Liver (tissue), 9 donors: ENCODE measurements around the gene DCDC2B. TPM values are rescaled to one million over a fixed set of nuclear protein-coding genes. Genes with fewer than 3 reads are reported as not detected.

Experiments
- DNase-seq: peaks from one replicate; pipeline ENCODE4 v3.0.0-alpha.2; 2017; ENCODE audit warnings: low spot score
- H3K27ac ChIP-seq, 2 donors: one replicate each; pipeline ENCODE4 v1.7.0; 2013; ENCODE audit warnings: inconsistent platforms in 2 of 2, low read length in 2 of 2, control low read depth in 1 of 2, low read depth in 1 of 2, mild to moderate bottlenecking in 1 of 2
- H3K27me3 ChIP-seq, 4 donors: one replicate each; pipeline versions ENCODE4 v1.6.1 to v1.7.0; 2013; ENCODE audit warnings: low read length in 3 of 4, inconsistent platforms in 1 of 4, mild to moderate bottlenecking in 1 of 4, moderate library complexity in 1 of 4; ENCODE audit not compliant: control insufficient read depth in 4 of 4, insufficient read depth in 4 of 4
- H3K36me3 ChIP-seq, 4 donors: one replicate each; pipeline versions ENCODE4 v1.6.1 to v1.7.0; 2013; ENCODE audit warnings: low read length in 3 of 4, mild to moderate bottlenecking in 3 of 4, low read depth in 1 of 4, moderate library complexity in 1 of 4; ENCODE audit not compliant: control insufficient read depth in 4 of 4, insufficient read depth in 3 of 4
- H3K4me1 ChIP-seq, 4 donors: one replicate each; pipeline versions ENCODE4 v1.6.1 to v1.7.0; 2013; ENCODE audit warnings: low read length in 3 of 4, mild to moderate bottlenecking in 3 of 4, moderate library complexity in 1 of 4; ENCODE audit not compliant: control insufficient read depth in 4 of 4, insufficient read depth in 4 of 4
- H3K4me3 ChIP-seq, 3 donors: one replicate each; pipeline versions ENCODE4 v1.6.1 to v1.7.0; 2013; ENCODE audit warnings: low read length in 3 of 3, control low read depth in 1 of 3, low read depth in 1 of 3, mild to moderate bottlenecking in 1 of 3
- H3K9ac ChIP-seq, 2 donors: one replicate each; pipeline ENCODE4 v1.7.0; 2013; ENCODE audit warnings: low read length in 2 of 2, mild to moderate bottlenecking in 2 of 2, moderate library complexity in 2 of 2, control low read depth in 1 of 2, low read depth in 1 of 2
- H3K9me3 ChIP-seq, 4 donors: one replicate each; pipeline versions ENCODE4 v1.6.1 to v1.7.0; 2013; ENCODE audit warnings: low read length in 3 of 4; ENCODE audit not compliant: control insufficient read depth in 4 of 4
- CTCF ChIP-seq: fragments of 150-350 bp; IDR thresholded peaks from 2 replicates; pipeline ENCODE4 v1.5.1; 2017; ENCODE audit warnings: improper control_type of control experiment, low read depth, low read length; ENCODE audit not compliant: missing input control
- EGR1 ChIP-seq, 2 donors: IDR thresholded peaks; 2 replicates each; pipeline ENCODE4 v1.6.1; 2016 to 2018; ENCODE audit warnings: antibody characterized with exemption in 2 of 2, low read depth in 2 of 2
- FOXA2 ChIP-seq: IDR thresholded peaks from 2 replicates; pipeline ENCODE4 v1.6.1; 2016; ENCODE audit warnings: antibody characterized with exemption
- HNF4A ChIP-seq, 2 donors: conservative IDR thresholded peaks; 2 replicates each; pipeline ENCODE4 v1.6.1; 2016; ENCODE audit warnings: antibody characterized with exemption in 2 of 2, mild to moderate bottlenecking in 2 of 2
- HNF4G ChIP-seq: IDR thresholded peaks from 2 replicates; pipeline ENCODE4 v1.6.1; 2016; ENCODE audit warnings: antibody characterized with exemption
- MAX ChIP-seq: IDR thresholded peaks from 2 replicates; pipeline ENCODE4 v1.6.1; 2016; ENCODE audit warnings: antibody characterized with exemption
- RAD21 ChIP-seq, 2 donors: IDR thresholded peaks; 2 replicates each; pipeline ENCODE4 v1.6.1; 2016; ENCODE audit warnings: antibody characterized with exemption in 2 of 2, mild to moderate bottlenecking in 2 of 2
- REST ChIP-seq: IDR thresholded peaks from 2 replicates; pipeline ENCODE4 v1.6.1; 2016; ENCODE audit warnings: antibody characterized with exemption, mild to moderate bottlenecking
- RXRA ChIP-seq, 2 donors: IDR thresholded peaks; 2 replicates each; pipeline ENCODE4 v1.6.1; 2017 to 2018; ENCODE audit warnings: antibody characterized with exemption in 2 of 2, mild to moderate bottlenecking in 1 of 2
- YY1 ChIP-seq: IDR thresholded peaks from 2 replicates; pipeline ENCODE4 v1.6.1; 2016; ENCODE audit warnings: antibody characterized with exemption, mild to moderate bottlenecking
- WGBS: extraction: QIAGEN DNeasy Blood & Tissue Kit; methylation state at CpG from one replicate; pipeline ENCODE4 v1.1.7; 2013; 5-methylcytosine and 5-hydroxymethylcytosine counted together
- polyA plus RNA-seq, 2 donors: library from polyadenylated mRNA; stranded (reverse) in 1 of 2; unstranded in 1 of 2; fragments of 200-250 nt in 1 of 2; fragments of >200 nt in 1 of 2; fragmentation: Nextera tagmentation in 1 of 2; extraction: Ambion mirVana in 1 of 2; gene quantifications; one replicate each; pipeline versions ENCODE4 v1.2.1 to v1.2.3, GENCODE V29; 2013 to 2015
- total RNA-seq, 2 donors: library from RNA; depleted of rRNA; stranded (reverse); fragments of >200 nt; gene quantifications; one replicate each; pipeline ENCODE4 v1.2.3, GENCODE V29; 2014
- donor health status: healthy.
- donor health status: healthy.
- donor health status: healthy.
- donor health status: healthy.
- donor health status: healthy.

The DCDC2B gene
- total and polyA plus RNA-seq, 4 donors = 0.08 TPM; not detected in 3

GRCh38 chr1:32199717-32200072 lies 9.2 kb upstream of the DCDC2B start:
- DNase-seq = no peak
- peak overlapping the region in 1 of 2 donors; percentile 39 for H3K27ac ChIP-seq
- H3K4me3 ChIP-seq = no peak overlapping the region
- TF ChIP-seq RAD21 (IDR thresholded peaks at IDR 0.05) = peak in 1 of 2 donors; percentile 10
- peak; percentile 41 for TF ChIP-seq YY1
- no peak for TF ChIP-seq REST
- TF ChIP-seq FOXA2 = no peak
- peak in 1 of 2 donors; percentile 58 for TF ChIP-seq RXRA (IDR thresholded peaks at IDR 0.05)
- no peak for TF ChIP-seq HNF4G
- TF ChIP-seq EGR1 (IDR thresholded peaks at IDR 0.05; ENCODE audit: low read depth in 2 of 2) = no peak
- peak in 1 of 2 donors; percentile 30 for TF ChIP-seq HNF4A (conservative IDR thresholded peaks at IDR 0.05)
- no peak for TF ChIP-seq CTCF
- H3K36me3 ChIP-seq = peaks cover 10 to 28% (median 22%) of the 10 kb centered on the region in 4 donors
- no peaks in the 10 kb centered on the region for H3K9me3 ChIP-seq
- 29% methylated on average over 6 of the region's 6 CpGs for WGBS
- no peaks in the 10 kb centered on the region for H3K27me3 ChIP-seq
- H3K4me1 ChIP-seq = peaks cover 0 to 34% (median 20%) of the 10 kb centered on the region in 4 donors
- no peak overlapping the region for H3K9ac ChIP-seq

GRCh38 chr1:32200226-32201010 lies 8.5 kb upstream of the DCDC2B start, which contains the start of gene CCDC28B:
CCDC28B (plus strand) TSS chr1:32200595; CDS start chr1:32201936, 1,341 bp downstream.
- TF ChIP-seq HNF4G (no peak), EGR1 (IDR thresholded peaks at IDR 0.05; ENCODE audit: low read depth in 2 of 2) (no peak), MAX (peak; percentile 44)
- peaks cover 3 to 21% (median 15%) of the 10 kb centered on the region in 4 donors for H3K36me3 ChIP-seq
- peak within 1 kb of the TSS in 1 of 2 donors; percentile 5 for H3K9ac ChIP-seq
- H3K9me3 ChIP-seq = no peaks in the 10 kb centered on the region
- H3K4me3 ChIP-seq = peak within 1 kb of the TSS; percentile 35 to 48 (median 41)
- H3K27me3 ChIP-seq = no peaks in the 10 kb centered on the region
- H3K27ac ChIP-seq = peak within 1 kb of the TSS; percentile 39 to 57
- 2% methylated on average over 34 of the region's 34 CpGs for WGBS
- H3K4me1 ChIP-seq = peaks cover 3 to 40% (median 26%) of the 10 kb centered on the region in 4 donors
- peak; percentile 58 for DNase-seq
